B cell (primary cell): ENCODE measurements around the gene SERPINA9.

Source experiments
- EZH2 ChIP-seq: IDR thresholded peaks from 2 replicates; pipeline ENCODE4 v1.6.1; 2012; ENCODE audit warnings: borderline replicate concordance, low read depth, mild to moderate bottlenecking, moderate library complexity, low read length; ENCODE audit not compliant: insufficient read depth, poor library complexity, severe bottlenecking
- TF ChIP-seq, protein P1 (sequence below): fragments of 200-600 bp; IDR thresholded peaks from one replicate; pipeline ENCODE4 v1.8.0; 2022; ENCODE audit warnings: antibody characterized with exemption, mild to moderate bottlenecking

DNA sequence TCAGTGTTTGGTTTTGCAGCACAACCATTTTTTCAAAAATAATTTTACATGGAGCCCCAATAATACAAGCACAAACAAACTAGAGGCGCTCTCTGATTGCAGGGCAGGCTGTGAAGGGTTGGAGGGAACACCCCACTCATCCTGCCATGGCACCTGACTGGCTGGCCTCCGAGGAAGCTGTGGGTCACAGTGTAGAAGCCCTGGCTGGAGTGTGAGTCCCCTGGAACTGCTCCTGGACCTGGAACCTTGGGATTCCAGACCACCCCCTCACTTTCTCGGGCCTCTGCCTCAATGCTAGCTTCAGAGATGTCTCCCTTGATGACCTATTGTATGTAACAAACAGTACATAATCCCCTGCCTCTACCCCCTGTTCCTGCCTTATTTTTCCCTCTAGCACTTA lies 48.1 kb upstream of the SERPINA9 start:
- TF ChIP-seq, protein P1, sequence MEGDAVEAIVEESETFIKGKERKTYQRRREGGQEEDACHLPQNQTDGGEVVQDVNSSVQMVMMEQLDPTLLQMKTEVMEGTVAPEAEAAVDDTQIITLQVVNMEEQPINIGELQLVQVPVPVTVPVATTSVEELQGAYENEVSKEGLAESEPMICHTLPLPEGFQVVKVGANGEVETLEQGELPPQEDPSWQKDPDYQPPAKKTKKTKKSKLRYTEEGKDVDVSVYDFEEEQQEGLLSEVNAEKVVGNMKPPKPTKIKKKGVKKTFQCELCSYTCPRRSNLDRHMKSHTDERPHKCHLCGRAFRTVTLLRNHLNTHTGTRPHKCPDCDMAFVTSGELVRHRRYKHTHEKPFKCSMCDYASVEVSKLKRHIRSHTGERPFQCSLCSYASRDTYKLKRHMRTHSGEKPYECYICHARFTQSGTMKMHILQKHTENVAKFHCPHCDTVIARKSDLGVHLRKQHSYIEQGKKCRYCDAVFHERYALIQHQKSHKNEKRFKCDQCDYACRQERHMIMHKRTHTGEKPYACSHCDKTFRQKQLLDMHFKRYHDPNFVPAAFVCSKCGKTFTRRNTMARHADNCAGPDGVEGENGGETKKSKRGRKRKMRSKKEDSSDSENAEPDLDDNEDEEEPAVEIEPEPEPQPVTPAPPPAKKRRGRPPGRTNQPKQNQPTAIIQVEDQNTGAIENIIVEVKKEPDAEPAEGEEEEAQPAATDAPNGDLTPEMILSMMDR: no peak
- TF ChIP-seq EZH2: no peak
